ENCODE measurements around the gene PRB3.
A peak's percentile ranks its signal among the peaks of the same experiment; 100 is the strongest.

The PRB3 gene

DNA sequence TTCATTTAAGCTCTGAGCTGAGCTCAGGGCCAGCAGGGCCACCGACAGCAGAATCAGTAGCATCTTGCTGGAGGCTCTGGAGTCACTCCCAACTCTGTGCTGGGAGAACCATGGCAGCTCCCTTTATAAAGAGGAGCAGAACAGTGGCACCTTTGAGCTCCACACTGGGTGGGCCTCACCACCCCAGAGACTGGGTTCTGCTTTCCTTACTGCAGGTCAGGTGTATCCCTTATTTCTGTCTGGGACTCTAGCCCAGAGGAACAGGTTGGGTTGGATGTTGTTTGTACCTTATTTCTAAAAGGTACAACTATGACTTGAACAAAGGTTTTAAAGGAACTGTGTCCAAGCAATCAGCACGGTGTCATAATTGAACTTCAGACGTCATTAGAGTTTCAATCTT, at the start of gene PRB3:
Gene PRB3, minus strand, starts transcription at position 101 of the 400 bp plus-strand sequence. Its CDS starts 38 bp downstream, at position 63.
- no peak for DNase-seq

DNA sequence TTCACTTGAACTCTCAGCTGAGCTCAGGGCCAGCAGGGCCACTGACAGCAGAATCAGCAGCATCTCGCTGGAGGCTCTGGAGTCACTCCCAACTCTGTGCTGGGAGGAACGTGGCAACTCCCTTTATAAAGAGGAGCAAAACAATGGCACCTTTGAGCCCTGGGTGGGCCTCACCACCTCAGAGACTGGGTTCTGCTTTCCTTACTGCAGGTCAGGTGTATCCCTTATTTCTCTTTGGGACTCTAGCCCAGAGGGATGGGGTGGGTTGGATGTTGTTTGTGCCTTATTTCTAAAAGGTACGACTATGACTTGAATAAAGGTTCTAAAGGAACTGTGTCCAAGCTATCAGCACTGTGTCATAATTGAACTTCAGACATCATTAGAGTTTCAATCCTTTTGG, 40.8 kb upstream of the PRB3 start, which contains the start of gene PRB4:
Gene PRB4, minus strand, starts transcription at position 101 of the 400 bp plus-strand sequence. Its CDS starts 38 bp downstream, at position 63.
- no peak for DNase-seq

DNA sequence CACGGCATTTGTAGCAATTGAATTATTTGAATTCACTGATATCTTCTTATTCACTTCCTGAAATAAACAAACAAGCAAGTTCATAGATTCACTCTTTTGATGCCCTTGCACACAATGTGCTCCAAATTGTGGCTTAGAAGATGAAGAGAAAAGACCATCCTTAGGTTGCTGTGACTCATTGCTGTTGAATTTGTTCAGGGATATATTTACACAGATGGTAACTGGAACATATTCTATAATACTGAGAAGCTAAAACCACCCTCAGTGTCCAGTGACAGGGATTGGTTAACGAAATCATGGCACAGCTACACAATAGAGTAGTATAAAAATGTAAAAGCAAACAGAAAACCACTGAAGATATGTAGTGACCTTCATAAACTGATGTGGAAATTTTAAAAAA, 37.6 kb upstream of the PRB3 start:
- no peak for DNase-seq

DNA sequence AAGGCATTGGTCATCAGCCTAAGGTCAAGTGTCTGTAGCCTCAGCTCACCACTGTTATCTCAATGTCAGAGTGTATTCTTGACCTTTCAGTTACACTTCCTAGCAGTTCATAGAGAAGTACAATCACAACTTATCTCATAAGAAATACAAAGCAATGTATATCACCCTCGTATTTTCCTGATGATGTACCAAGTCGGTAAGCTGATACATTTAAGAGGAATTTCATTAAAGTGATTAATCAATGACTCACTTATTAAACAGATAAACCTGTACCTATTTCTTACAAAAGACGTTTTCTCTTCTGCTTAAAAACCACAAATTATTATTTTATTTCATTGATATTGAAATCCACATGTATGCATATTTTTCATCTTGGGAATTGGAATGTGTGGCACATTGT, 3.9 kb upstream of the PRB3 start:
- DNase-seq: no peak

DNA sequence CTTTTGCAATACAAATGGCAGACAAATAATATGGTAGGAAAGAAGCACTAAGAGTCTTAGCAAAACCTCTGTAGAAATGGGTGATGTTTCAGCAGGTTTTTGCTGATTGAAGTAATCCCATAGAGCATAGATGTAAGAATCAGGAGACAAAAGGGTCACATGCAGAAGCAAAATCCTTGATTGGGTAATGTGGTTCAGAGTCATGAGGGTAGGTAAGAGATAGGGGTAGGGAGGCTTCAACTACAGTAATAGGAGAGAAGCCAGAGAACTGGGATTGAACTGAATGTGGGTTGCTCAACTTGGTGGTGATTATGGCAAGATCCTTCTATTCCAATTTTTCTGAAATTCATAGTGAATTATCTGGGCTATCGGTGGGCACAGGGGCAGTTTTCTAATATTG, 5.0 kb downstream of the PRB3 start:
- DNase-seq: no peak

DNA sequence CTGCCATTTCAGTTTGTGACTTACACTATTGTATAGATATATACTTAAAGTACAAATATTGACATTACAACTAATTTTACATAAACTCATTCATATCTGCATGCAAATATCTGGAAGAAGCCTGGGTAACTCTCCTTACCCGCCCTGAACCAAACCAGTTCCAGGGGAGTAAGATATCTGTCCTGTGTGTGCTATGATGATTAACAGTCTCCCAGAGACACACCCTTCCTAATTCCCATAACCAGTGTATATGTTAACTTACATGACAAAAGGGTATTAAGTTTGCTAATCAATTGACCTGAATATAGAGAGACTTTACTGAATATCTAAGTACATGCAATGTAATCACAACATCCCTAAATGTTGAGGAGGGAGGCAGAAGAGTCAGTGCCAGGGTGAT, 23.0 kb downstream of the PRB3 start:
- no peak for DNase-seq

DNA sequence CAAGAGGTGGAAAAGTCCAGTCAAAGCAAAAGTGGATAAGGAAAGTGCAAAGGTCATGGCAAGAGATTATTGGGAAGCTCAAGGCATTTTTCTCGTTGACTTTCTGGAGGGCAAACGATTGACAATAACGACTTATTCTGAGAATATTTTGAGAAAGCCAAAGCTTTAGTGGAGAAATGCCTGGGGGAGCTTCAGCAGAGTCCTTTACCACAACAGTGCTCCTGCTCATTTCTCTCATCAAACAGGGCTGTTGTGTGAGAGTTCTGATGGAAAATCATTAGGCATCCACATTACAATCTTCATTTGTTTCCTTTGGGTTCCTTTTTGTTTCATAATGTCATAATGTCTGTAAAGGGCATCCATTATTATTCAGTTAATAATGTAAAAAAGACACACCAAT, 26.9 kb downstream of the PRB3 start:
- DNase-seq: no peak

DNA sequence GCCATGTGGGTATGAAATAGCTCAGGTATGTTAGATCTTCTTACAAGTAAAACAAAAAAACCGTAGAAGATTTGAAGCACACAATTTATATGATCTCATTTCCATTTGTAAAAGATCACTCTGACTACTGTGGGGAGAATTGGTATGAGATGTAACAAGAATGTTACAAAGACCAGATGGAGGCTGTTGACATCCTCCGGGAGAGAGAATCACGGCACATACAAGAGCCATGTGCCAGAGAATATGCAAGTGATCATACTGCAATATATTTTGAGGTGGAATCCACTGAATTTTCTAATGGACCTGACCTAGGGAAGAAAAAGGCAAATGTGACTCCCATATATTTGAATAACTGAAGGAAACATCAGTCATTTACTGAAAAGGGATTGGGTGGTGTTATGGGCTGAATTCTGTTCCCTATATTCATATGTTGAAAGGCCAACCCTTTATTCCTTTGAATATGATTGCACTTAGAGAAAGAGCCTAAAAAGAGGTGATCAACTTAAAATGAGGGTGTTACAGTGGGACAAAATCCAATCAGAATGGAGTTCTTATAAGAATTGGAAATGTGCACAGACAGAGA, 29.1 kb downstream of the PRB3 start:
- DNase-seq: no peak

DNA sequence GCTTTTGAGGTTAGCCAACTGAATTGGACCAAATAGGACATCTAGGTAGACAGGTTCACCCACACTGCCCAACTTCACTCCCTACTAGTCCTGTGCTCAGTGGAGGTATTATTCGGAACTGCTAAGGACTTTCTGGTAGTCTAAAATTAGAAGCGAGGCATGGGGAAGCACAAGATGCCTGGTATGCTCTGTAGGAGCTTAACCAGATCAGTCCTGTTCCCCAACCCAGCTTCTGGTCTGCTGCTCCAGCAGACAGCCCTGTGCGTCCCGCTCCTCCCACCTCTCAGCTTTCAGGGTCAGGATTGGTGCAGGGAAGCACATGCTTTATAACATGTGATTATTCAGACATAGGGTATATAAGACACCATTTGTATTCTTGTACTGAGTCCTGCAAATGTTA, 31.2 kb downstream of the PRB3 start:
- no peak for DNase-seq

DNA sequence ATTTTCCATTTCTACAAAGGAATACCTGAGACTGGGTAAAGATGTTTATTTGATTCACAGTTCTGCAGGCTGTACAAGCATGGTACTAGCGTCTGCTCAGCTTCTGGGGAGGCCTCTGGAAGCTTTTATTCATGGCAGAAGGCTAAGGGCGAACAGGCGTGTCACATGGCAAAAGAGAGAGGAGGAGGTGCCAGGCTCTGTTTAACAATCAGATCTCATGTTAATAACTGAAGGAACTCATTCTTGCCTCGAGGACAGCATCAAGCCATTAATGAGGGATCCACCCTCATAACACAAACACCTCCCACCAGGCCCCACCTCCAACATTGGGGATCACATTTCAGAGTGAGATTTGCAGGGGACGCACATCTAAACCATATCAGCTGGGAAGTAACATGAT, 36.0 kb downstream of the PRB3 start:
- no peak for DNase-seq

DNA sequence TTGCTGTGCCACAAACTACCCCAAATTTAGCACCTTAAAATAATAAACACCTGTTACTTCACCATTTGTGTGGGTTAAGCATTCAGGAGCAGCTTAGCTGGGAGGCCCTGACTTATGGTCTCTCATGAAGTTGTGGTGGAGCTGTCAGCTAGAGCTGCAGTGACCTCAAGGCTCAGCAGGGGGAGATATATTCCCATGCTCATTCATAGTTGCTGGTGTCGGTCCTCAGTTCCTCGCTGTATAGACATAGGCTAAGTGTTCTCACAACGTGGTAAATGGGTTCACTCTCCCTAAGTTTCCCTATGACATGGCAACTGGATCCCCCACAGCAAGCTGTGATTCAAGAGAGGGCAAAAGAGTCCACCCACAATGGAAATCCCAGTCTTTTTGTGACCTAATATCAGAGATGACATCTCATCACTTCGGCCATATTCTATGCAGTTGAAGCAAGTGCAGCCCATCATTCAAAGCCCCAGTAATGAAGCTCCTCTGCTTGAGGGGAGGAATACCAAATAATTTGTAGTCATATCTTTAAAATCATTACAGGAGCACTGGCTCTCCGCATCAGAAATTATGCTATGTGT, 41.1 kb downstream of the PRB3 start:
- DNase-seq: peak; percentile 3

DNA sequence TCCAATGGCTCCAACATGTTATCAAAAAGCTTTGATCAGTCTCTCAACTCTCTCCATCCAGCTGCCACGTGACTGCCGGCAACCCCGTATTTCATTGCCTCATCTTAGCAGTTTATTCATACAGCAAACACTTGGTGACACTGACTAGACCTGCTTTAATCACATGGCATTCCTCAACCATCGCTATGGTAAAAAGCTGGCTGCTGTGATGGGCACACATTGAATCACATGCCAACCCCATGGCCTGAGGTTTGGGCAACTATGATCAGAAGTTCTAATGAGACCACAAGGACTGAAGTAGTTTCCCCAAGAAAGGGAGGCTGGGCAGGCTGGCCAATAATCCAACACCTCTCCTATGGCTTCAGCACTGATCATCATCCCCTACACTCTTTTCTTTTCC, 42.1 kb downstream of the PRB3 start:
- DNase-seq: no peak
